GM19463 (cell line): ENCODE results near the gene DTX1.
"Not testable (repeated sequence)": the region's sequence is repeated elsewhere in the genome, so short reads cannot be mapped to it uniquely, and the experiment has no call there.

Source experiments
- ATAC-seq: cut with Tn5 transposase; IDR thresholded peaks from one replicate; pipeline ENCODE4 v1.9.1; 2021; ENCODE audit warnings: mild to moderate bottlenecking, moderate library complexity; ENCODE audit not compliant: unreplicated experiment

DTX1 gene

DNA sequence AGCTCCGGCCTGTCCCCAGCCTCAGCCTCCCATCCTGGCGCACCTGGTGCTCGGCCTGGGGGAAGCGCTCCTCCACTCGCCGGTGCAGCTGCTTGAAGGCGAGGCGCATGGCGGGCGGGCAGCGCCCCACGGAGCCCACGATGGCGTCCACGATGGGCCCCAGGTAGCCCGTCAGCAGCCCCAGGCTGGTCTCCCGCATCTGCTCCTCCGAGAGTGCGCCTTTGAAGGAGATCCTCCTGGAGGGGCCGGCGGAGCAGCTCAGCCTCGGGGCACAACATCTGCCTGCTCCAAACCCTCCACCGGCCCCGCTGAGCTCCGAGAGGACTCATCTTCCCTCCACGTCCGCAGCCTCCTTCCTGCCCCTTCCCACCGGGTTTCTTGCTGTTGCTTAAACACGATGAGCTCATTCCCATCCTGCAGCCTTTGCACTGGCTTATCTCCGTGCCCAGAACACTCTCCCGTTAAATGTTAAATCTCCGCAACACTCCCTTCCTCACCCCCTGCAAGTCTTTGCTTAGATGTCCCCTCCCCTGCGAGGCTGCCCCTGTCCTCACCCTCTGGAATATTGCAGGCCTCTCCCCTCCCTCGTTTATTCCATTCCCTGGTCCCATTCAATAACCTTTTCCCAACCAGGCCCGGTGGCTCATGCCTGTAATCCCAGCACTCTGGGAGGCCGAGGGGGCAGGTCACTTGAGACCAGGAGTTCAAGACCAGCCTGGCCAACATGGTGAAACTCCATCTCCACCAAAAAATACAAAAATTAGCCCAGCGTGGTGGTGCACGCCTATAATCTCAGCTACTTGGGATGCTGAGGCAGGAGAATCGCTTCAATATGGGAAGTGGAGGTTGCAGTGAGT, 55.7 kb downstream of the DTX1 start:
- no peak for ATAC-seq

GRCh38 chr12:113113397-113113796, 56.9 kb downstream of the DTX1 start:
- ATAC-seq, result no peak

- no peak for ATAC-seq
Observed at GRCh38 chr12:113114447-113115178, 58.1 kb downstream of the DTX1 start.

GRCh38 chr12:113115455-113116126, 59.1 kb downstream of the DTX1 start:
- ATAC-seq, result no peak

DNA sequence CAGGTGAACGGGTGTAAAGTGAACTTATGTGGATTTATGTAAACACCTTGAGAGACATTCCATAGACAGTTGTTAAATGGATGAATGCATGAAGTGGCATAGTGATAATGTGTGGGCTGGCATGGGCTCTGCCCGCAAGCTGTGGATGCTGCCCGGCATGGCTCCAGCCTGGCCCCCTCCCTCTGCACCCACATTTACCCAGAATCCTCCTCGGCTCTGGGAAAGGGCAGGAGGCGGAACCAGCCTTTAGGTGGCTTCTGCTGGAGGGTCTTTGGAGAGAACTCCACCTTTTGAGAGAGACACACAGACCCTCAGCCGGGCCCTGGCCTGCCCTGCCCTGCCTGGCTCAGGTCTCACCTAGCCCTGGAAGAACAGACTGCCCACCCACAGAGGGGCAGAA, 60.3 kb downstream of the DTX1 start:
- no peak for ATAC-seq

- not testable (repeated sequence) for ATAC-seq
Observed at GRCh38 chr12:113117684-113118083, 61.2 kb downstream of the DTX1 start.

- ATAC-seq, result no peak
Observed at GRCh38 chr12:113118142-113118541, 61.6 kb downstream of the DTX1 start.

- no peak for ATAC-seq
Observed at GRCh38 chr12:113119980-113120669, 63.6 kb downstream of the DTX1 start.

- no peak for ATAC-seq
Observed at GRCh38 chr12:113120670-113121370, 64.3 kb downstream of the DTX1 start.

DNA sequence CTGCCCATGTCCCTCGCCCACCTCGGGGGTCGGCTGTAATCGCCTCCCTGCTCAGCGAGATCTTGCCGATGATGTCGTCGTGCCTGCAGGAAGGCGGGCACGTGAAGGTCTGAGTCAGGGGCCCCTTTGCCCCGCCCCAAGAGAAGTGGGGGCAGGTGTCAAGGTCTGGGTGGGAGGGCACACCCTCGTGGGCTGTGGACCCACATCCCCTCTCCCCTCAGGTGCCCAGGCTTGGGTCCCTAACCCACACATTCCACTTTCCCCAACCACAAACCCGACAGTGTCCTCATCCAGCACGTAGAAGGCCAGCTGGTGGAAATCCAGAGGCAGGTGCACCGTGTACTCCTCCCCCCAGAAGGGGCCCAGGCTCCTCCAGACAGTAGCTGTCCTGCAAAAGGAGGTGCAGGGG, 71.3 kb downstream of the DTX1 start:
- ATAC-seq, result no peak

DNA sequence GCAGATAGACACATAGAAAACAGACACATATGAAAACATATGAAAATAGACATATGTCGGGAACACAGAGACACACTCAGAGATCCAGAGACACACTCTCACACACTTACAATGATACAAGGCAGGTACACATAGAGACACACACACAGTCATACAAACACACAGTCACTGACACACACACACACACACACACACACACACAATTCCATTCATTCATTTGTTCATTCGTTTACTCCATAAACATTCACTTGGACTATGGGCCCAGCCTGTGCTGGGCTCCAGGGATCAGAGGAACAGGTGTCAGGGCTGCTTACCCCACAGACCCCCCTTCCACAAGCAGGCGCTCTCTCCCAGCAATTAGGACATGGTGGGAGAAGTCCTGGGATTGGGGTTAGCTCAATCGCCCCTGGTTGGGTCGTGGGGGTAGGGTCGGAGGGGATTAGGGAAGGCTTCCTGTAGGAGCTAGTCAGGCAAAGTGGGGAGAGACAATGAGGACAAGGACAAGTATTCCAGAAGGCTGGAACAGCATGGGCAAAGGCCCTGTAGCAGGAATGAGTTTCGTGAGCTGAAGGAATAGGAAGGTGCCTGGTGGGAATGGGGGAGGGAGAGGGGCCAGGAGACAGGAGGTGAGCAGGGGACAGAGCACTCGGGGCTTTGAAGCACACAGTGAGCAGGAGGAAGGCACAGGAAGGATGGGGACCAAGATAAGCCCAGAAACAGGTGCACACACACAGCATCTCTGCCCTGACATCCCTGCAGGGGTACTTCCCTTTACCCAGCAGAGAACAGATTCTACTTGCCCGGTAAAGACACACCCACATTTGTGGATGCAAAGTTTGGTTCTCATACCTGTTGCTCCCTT, 72.5 kb downstream of the DTX1 start:
- no peak for ATAC-seq

- ATAC-seq, result no peak
Observed at GRCh38 chr12:113129664-113130456, 73.3 kb downstream of the DTX1 start.

- no peak for ATAC-seq
Observed at GRCh38 chr12:113130457-113131135, 74.1 kb downstream of the DTX1 start.

GRCh38 chr12:113131556-113131955, 75.0 kb downstream of the DTX1 start:
- no peak for ATAC-seq

- ATAC-seq, result no peak
Observed at GRCh38 chr12:113133036-113133435, 76.5 kb downstream of the DTX1 start.

- ATAC-seq, result no peak
Observed at GRCh38 chr12:113133666-113134065, 77.1 kb downstream of the DTX1 start.

DNA sequence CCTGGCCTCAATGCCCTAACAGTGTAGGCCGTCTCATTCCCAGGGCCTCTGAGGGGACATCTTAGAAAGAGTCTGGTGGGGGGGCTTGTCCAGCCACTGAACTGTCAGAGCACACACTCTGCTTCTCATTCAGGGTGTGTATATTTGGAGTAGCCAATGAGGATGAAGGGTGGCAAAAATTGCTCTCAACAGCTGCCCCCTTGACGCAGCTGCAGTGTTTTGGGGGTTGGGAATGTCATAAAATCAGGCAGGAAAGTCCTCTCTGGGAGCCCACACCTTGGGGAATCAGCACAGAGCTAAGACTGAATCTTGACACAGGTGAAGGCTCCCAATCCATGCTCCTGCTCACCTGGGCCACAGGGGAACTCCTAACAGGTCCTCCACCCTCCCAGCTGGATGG, 77.5 kb downstream of the DTX1 start:
- ATAC-seq, result no peak

DNA sequence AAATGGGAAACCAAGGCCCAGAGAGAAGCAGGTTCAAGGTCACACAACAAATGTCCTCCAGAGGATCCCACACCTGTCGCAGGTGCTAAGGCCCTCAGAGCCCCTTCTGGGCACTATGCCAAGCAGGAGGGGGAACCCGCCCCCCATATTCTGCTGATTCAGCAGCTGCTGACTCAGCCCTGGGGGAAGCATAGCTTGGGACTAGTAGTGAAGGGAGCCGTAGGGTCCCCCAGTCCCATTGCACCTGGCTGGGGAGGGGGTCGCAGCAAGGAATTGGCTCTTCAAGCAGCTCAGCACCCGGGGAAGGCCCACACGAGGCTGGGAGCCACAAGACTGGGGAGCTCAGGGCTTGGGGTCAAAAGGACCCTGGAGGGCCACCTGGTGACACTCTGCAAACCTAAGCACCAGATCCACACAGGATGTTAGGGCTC, 78.0 kb downstream of the DTX1 start:
- ATAC-seq, result no peak
